ENCODE results near the gene ZNF462.

GRCh38 chr9:107054146-107054545, 191.2 kb downstream of the ZNF462 start:
- TF ChIP-seq CTCF (IDR thresholded peaks at IDR 0.05) (no peak), POLR2A (IDR thresholded peaks at IDR 0.05) (no peak), POLR2AphosphoS5 (IDR thresholded peaks at IDR 0.05; ENCODE audit: insufficient read depth in 1 of 2, low read depth in 1 of 2) (no peak)

Data from vagina (tissue), 2 donors.